ENCODE results near the gene ARVCF. TPM values are rescaled to one million over a fixed set of nuclear protein-coding genes. Genes with fewer than 3 reads are reported as not detected.

Gene ARVCF
- total and polyA plus RNA-seq, 2 of the 8 experiments (the other 6 are each of a cell fraction or from before 2014, with no cell fraction given) = 31.0 to 43.2 TPM

DNA sequence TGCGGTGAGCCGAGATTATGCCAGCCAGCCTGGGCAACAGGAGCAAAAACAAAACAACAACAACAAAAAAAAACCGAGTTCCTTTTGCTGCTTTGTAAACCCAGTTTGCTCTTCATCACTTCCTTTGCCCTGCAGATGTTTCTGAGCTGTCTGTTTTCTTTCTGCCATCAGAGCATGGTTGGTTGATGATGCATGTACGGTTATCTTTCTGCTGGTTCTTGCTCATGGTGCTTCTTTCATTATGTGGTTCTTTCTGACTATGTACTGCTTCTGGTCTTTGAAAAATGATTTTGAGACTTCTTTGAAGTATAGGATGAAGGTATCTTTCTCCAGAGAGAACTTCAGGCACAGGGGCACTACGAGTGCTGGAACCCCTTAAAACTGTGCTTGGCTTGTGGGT, 17.5 kb upstream of the ARVCF start:
- no peak overlapping the region for H2AK5ac ChIP-seq (ENCODE audit: low read depth, low read length)
- ChIA-PET POLR2A (ENCODE audit: partially characterized antibody) (interaction anchor here (0.9 to 1.1 kb wide), 3 partner anchors 9 to 66 kb away, joined by 3 to 4 read pairs (median 3); no protein-coding TSS in a partner anchor), CTCF (ENCODE audit: partially characterized antibody) (interaction anchor here (1.0 to 1.9 kb wide), 6 partner anchors 12 to 81 kb away, joined by 3 to 9 read pairs (median 4); partner anchors contain the start of gene TANGO2)
- H2BK5ac ChIP-seq (ENCODE audit: low read depth, low read length) = no peak overlapping the region
- H3K79me1 ChIP-seq (ENCODE audit: low read depth, low read length) = peaks cover 4% of the 10 kb centered on the region
- H2BK12ac ChIP-seq (ENCODE audit: low read depth, low read length) = no peak overlapping the region
- no peak overlapping the region for H3K23ac ChIP-seq (ENCODE audit: insufficient read length)
- no peak for TF ChIP-seq SIN3A (conservative IDR thresholded peaks at IDR 0.05 in 1 of 2, IDR thresholded peaks at IDR 0.05 in 1 of 2; ENCODE audit: low read depth in 1 of 2, low read length in 2 of 2)
- no peaks in the 10 kb centered on the region for H3K79me2 ChIP-seq (ENCODE audit: control insufficient read depth in 1 of 2, insufficient read depth in 2 of 2, low read length in 2 of 2)
- peaks cover 0 to 10% of the 10 kb centered on the region in 2 experiments for H4K20me1 ChIP-seq (replicated peaks in 1 of 2; ENCODE audit: control insufficient read depth in 1 of 2, insufficient read depth in 2 of 2, low read length in 2 of 2)
- H2AFZ ChIP-seq (ENCODE audit: low read length) = no peak overlapping the region
- no peak overlapping the region for H3K4me3 ChIP-seq (ENCODE audit: extremely low read depth in 1 of 4, insufficient read depth in 2 of 4, low read depth in 3 of 4, low read length in 4 of 4)
- H4K91ac ChIP-seq (replicated peaks; ENCODE audit: insufficient read length, low read length) = no peak overlapping the region
- H4K5ac ChIP-seq (ENCODE audit: insufficient read length, low read depth, low read length) = no peak overlapping the region
- H3K4me1 ChIP-seq (replicated peaks in 1 of 4; ENCODE audit: control insufficient read depth in 3 of 4, insufficient read depth in 4 of 4, low read length in 3 of 4) = no peaks in the 10 kb centered on the region; a peak in 1 of 7 replicates
- DNase-seq (ENCODE audit: low read depth in 1 of 2, low spot score in 2 of 2) = no peak
- H3K4ac ChIP-seq (replicated peaks; ENCODE audit: insufficient read length, low read depth, low read length) = no peak overlapping the region
- H3K23me2 ChIP-seq (ENCODE audit: low read depth, low read length) = no peaks in the 10 kb centered on the region
- no peak overlapping the region for H2BK120ac ChIP-seq (replicated peaks; ENCODE audit: low read depth, low read length)
- no peak overlapping the region for H3K56ac ChIP-seq (replicated peaks; ENCODE audit: insufficient read length, low read depth, low read length)
- FAIRE-seq = no peak
- H3K9ac ChIP-seq (replicated peaks in 1 of 4; ENCODE audit: extremely low read depth in 1 of 4, low read depth in 3 of 4, low read length in 3 of 4) = no peak overlapping the region
- H3K27me3 ChIP-seq (replicated peaks in 1 of 4; ENCODE audit: control insufficient read depth in 3 of 4, extremely low read depth in 1 of 4, insufficient read depth in 3 of 4, low read length in 3 of 4) = no peaks in the 10 kb centered on the region
- no peak overlapping the region for H2BK15ac ChIP-seq (ENCODE audit: low read length)
- WGBS, 2 experiments (ENCODE audit: extremely low coverage in 1 of 2, insufficient coverage in 1 of 2, insufficient read length in 1 of 2, insufficient replicate concordance in 2 of 2, low coverage in 1 of 2, low lambda C conversion rate in 2 of 2, missing lambda C conversion rate in 1 of 2) = 70% methylated on average over 5 of the region's 5 CpGs; no CpG with 5 or more reads in 1 of the 2 experiments
- H3K9me3 ChIP-seq (ENCODE audit: insufficient read depth in 2 of 2, low read depth in 1 of 2, low read length in 1 of 2) = no peaks in the 10 kb centered on the region
- no peak overlapping the region for H3K18ac ChIP-seq (ENCODE audit: extremely low read depth, low read length)
- no peak overlapping the region for H3K4me2 ChIP-seq (ENCODE audit: insufficient read depth in 1 of 2, low read depth in 2 of 2, low read length in 2 of 2)
- H3K36me3 ChIP-seq (ENCODE audit: control insufficient read depth in 2 of 4, insufficient read depth in 4 of 4, low read length in 3 of 4) = no peaks in the 10 kb centered on the region
- no peak overlapping the region for H4K8ac ChIP-seq (ENCODE audit: extremely low read depth, insufficient read depth, low read length)
- H3K14ac ChIP-seq (ENCODE audit: insufficient read length) = no peak overlapping the region
- no peak overlapping the region for H2BK20ac ChIP-seq (ENCODE audit: low read length)
- no peak overlapping the region for H3K27ac ChIP-seq (ENCODE audit: low read depth, low read length)
